ENCODE measurements around the gene PAQR7.

Gene PAQR7

DNA sequence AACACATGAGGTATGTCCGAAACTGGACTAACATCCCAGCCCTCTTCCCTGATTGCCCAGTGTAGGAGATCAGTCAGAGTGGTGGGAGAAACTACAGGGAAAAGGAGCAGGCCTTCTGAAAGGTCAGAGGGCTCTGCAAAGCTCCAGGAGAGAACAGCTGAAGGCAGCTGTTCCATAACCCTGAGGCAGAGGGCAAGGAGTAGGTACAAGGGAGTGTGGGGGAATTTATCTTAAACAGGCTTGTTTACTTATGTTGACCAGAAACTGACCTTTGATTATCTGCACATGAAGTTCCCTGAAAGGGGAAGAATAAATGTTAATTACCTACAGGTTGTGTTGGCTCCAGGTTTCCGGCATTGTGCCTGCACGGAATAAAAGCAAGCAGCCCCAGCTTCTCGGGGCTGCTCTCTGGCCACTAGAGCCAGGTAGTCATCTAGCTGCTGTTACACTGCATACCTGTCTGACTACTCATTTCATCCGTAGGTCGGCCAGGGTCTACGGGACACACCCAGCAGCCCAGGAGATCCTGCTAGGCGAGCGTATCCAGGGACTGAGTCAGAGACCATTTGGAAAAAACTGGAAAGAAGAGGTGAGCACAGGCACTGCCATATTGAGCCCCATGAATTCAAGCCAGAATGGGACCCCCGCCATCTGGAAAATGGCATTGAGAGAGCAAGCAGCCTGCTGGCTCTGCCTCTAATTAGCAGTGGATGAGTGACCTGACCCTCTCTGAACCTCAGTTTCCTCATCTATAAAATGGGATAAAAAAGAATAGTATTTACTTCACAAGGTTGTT lies 14.9 kb upstream of the PAQR7 start:
- no peaks in the 10 kb centered on the region for H3K9me3 ChIP-seq (ENCODE audit: severe bottlenecking)
- no peak for TF ChIP-seq CTCF (IDR thresholded peaks at IDR 0.05; ENCODE audit: poor library complexity, severe bottlenecking)
- H3K36me3 ChIP-seq (ENCODE audit: low read depth): no peaks in the 10 kb centered on the region
- no peak overlapping the region for H3K4me3 ChIP-seq (ENCODE audit: severe bottlenecking)
- peak overlapping the region; percentile 98 for H3K27ac ChIP-seq (ENCODE audit: poor library complexity, severe bottlenecking)
- peak; percentile 96 for DNase-seq (ENCODE audit: low spot score)
- ATAC-seq (ENCODE audit: low read depth): peak; percentile 90
- peaks cover 38% of the 10 kb centered on the region for H3K4me1 ChIP-seq (ENCODE audit: insufficient read depth, poor library complexity, severe bottlenecking)
- H3K27me3 ChIP-seq (ENCODE audit: insufficient read depth, poor library complexity, severe bottlenecking): no peaks in the 10 kb centered on the region

GRCh38 chr1:25889470-25889869 lies 14.0 kb upstream of the PAQR7 start:
- peak overlapping the region; percentile 98 for H3K27ac ChIP-seq (ENCODE audit: poor library complexity, severe bottlenecking)
- H3K9me3 ChIP-seq (ENCODE audit: severe bottlenecking): no peaks in the 10 kb centered on the region
- H3K4me1 ChIP-seq (ENCODE audit: insufficient read depth, poor library complexity, severe bottlenecking): peaks cover 38% of the 10 kb centered on the region
- ATAC-seq (ENCODE audit: low read depth): no peak
- no peak overlapping the region for H3K4me3 ChIP-seq (ENCODE audit: severe bottlenecking)
- no peak for TF ChIP-seq CTCF (IDR thresholded peaks at IDR 0.05; ENCODE audit: poor library complexity, severe bottlenecking)
- DNase-seq (ENCODE audit: low spot score): no peak
- no peaks in the 10 kb centered on the region for H3K27me3 ChIP-seq (ENCODE audit: insufficient read depth, poor library complexity, severe bottlenecking)
- no peaks in the 10 kb centered on the region for H3K36me3 ChIP-seq (ENCODE audit: low read depth)

DNA sequence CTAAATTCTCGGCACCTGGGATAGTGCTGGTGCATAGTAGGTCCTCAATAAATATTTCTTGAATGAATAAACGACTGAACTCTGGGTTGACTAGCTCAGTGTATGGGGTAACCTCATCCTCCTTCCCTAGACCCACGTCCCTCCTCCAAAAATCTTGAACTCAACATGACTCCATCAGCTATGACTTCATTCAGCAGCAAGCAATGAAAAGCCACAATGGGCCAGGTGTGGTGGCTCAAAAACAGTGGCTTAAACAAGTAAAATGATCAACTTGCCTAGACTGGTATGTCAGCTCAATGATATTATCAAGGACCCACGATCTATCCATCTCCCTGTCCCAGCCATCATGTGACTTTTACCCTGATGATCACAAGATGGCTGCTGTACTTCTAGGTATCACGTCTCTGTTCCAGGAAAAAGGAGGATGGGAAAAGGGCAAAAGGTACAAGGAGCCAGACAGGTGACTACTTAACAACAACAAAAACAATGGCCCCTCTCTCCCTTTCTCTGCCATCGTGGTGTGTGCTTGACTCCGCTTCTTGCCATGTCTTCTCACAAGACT lies 13.0 kb upstream of the PAQR7 start:
- no peak for ATAC-seq (ENCODE audit: low read depth)
- no peak overlapping the region for H3K27ac ChIP-seq (ENCODE audit: poor library complexity, severe bottlenecking)

DNA sequence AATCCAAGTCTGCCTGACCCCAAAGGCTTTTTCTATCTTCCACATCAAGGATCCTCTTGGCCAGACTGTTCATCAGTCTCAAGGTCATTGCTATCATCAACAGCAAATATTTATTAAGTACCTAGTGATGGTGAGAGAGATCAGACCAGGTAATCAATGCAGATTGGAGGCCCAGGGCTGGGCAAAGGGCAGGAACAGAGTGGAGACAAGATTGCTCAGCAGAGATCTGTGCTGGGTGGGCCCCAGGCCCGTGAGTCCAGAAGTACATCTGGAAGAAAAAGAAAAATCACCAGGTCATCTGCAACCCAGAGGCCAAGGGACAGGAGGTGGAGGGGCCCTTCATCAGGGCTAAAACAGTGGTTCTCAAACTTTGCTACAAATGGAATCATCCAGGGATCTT lies 10.1 kb upstream of the PAQR7 start:
- Histone ChIP-seq H3K4me3 (ENCODE audit: severe bottlenecking) (no peak overlapping the region), H3K27me3 (ENCODE audit: insufficient read depth, poor library complexity, severe bottlenecking) (no peaks in the 10 kb centered on the region), H3K9me3 (ENCODE audit: severe bottlenecking) (no peaks in the 10 kb centered on the region), H3K27ac (ENCODE audit: poor library complexity, severe bottlenecking) (no peak overlapping the region), H3K4me1 (ENCODE audit: insufficient read depth, poor library complexity, severe bottlenecking) (peaks cover 12% of the 10 kb centered on the region), H3K36me3 (ENCODE audit: low read depth) (no peaks in the 10 kb centered on the region)
- DNase-seq (ENCODE audit: low spot score): no peak
- TF ChIP-seq CTCF (IDR thresholded peaks at IDR 0.05; ENCODE audit: poor library complexity, severe bottlenecking): no peak
- no peak for ATAC-seq (ENCODE audit: low read depth)

More for the DNA sequence above, 13.0 kb upstream of the PAQR7 start:
- no peak for TF ChIP-seq CTCF (IDR thresholded peaks at IDR 0.05; ENCODE audit: poor library complexity, severe bottlenecking)
- no peak for DNase-seq (ENCODE audit: low spot score)
- Histone ChIP-seq H3K27me3 (ENCODE audit: insufficient read depth, poor library complexity, severe bottlenecking) (no peaks in the 10 kb centered on the region), H3K4me3 (ENCODE audit: severe bottlenecking) (no peak overlapping the region), H3K36me3 (ENCODE audit: low read depth) (no peaks in the 10 kb centered on the region), H3K9me3 (ENCODE audit: severe bottlenecking) (no peaks in the 10 kb centered on the region), H3K4me1 (ENCODE audit: insufficient read depth, poor library complexity, severe bottlenecking) (peaks cover 38% of the 10 kb centered on the region)

DNA sequence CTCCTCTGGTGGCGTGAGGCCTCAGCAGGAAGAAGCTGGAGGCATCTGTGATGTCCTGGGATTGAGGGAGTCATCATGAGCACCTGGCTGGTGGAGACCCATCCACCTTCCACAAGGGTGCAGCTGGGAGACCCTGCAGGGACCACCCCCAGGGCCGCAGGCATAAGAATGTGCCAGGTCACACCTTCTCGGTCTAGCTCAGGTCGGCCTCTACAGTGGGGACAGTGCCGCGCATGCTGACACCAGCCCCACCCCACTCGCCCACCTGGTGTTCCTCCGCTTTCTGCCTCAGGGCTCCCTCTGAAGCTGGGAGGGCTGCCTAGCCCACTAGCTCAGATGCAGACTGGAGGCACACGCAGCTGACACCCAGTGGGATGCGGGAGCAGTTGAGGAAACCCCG lies 5.8 kb upstream of the PAQR7 start:
- peaks cover under 1% of the 10 kb centered on the region for H3K4me1 ChIP-seq (ENCODE audit: insufficient read depth, poor library complexity, severe bottlenecking)
- no peak for TF ChIP-seq CTCF (IDR thresholded peaks at IDR 0.05; ENCODE audit: poor library complexity, severe bottlenecking)
- no peaks in the 10 kb centered on the region for H3K27me3 ChIP-seq (ENCODE audit: insufficient read depth, poor library complexity, severe bottlenecking)
- H3K4me3 ChIP-seq (ENCODE audit: severe bottlenecking): no peak overlapping the region
- H3K9me3 ChIP-seq (ENCODE audit: severe bottlenecking): no peaks in the 10 kb centered on the region
- ATAC-seq (ENCODE audit: low read depth) (no peak), DNase-seq (ENCODE audit: low spot score) (no peak)
- no peaks in the 10 kb centered on the region for H3K36me3 ChIP-seq (ENCODE audit: low read depth)
- no peak overlapping the region for H3K27ac ChIP-seq (ENCODE audit: poor library complexity, severe bottlenecking)

All from RWPE2 (cell line).